OCI-LY7 (cell line): Measurements from ENCODE around the gene RAPGEF6. TPM values are rescaled to one million over a fixed set of nuclear protein-coding genes. Genes with fewer than 3 reads are reported as not detected.

Source experiments
- BruUV-seq: library from RNA; stranded (reverse); fragments of 400-500 nt; replicated peaks from 2 replicates; lab custom pipeline; 2021; lab: Mats Ljungman, UMichigan
- CTCF ChIA-PET: fragments of 300-600 bp; sonication (Branson Sonifier 250); formaldehyde crosslinking; loops from one replicate; lab custom pipeline; 2022; ENCODE audit warnings: antibody characterized with exemption; ENCODE audit not compliant: unreplicated experiment; lab: Charles Lee
- POLR2A ChIA-PET: fragments of 300-600 bp; sonication (Branson Sonifier 250); formaldehyde crosslinking; loops from one replicate; lab custom pipeline; 2022; ENCODE audit warnings: antibody characterized with exemption; lab: Charles Lee
- DNase-seq: peaks from one replicate; pipeline ENCODE4 v3.0.0-alpha.2; 2015; ENCODE audit warnings: low spot score
- H2AFZ ChIP-seq: fragments of 200-600 bp; sonication (generic), shearing (Covaris generic); 2 replicates; pipeline ENCODE4 v1.6.1; 2014; ENCODE audit warnings: mild to moderate bottlenecking, antibody characterized with exemption, low read length, moderate library complexity
- H3K27ac ChIP-seq: fragments of 200-600 bp; sonication (generic); 2 replicates; pipeline ENCODE4 v1.5.1; 2014; ENCODE audit warnings: mixed run types, low read depth, mild to moderate bottlenecking, moderate library complexity, low read length, inconsistent platforms; ENCODE audit not compliant: poor library complexity, severe bottlenecking
- H3K36me3 ChIP-seq: fragments of 200-600 bp; sonication (generic); 2 replicates; pipeline ENCODE4 v1.6.1; 2014; ENCODE audit warnings: mild to moderate bottlenecking, antibody characterized with exemption, low read length, moderate library complexity, mixed read lengths; ENCODE audit not compliant: insufficient read depth
- H3K4me1 ChIP-seq: fragments of 200-600 bp; sonication (generic); 2 replicates; pipeline ENCODE4 v1.5.1; 2014; ENCODE audit warnings: mild to moderate bottlenecking, low read length; ENCODE audit not compliant: insufficient read depth, poor library complexity, severe bottlenecking
- H3K4me2 ChIP-seq: fragments of 200-600 bp; sonication (generic); 2 replicates; pipeline ENCODE4 v1.6.1; 2014; ENCODE audit warnings: mild to moderate bottlenecking, low read length
- H3K4me3 ChIP-seq: fragments of 200-600 bp; sonication (generic); 2 replicates; pipeline ENCODE4 v1.5.1; 2014; ENCODE audit warnings: mild to moderate bottlenecking, low read depth, low read length; ENCODE audit not compliant: poor library complexity, severe bottlenecking
- H3K79me2 ChIP-seq: fragments of 200-600 bp; sonication (generic); 2 replicates; pipeline ENCODE4 v1.6.1; 2016; ENCODE audit warnings: low read depth, mild to moderate bottlenecking, low read length, moderate library complexity, mixed read lengths; ENCODE audit not compliant: insufficient read depth
- H3K9me2 ChIP-seq: fragments of 200-600 bp; sonication (generic); 2 replicates; pipeline ENCODE4 v1.6.1; 2016; ENCODE audit warnings: mild to moderate bottlenecking, low read length, mixed read lengths; ENCODE audit not compliant: insufficient read depth
- H3K9me3 ChIP-seq: fragments of 200-600 bp; sonication (generic); 2 replicates; pipeline ENCODE4 v1.6.1; 2014; ENCODE audit warnings: mild to moderate bottlenecking, mixed run types, low read length, mixed read lengths
- H4K20me1 ChIP-seq: fragments of 200-600 bp; sonication (generic); 2 replicates; pipeline ENCODE4 v1.6.1; 2014; ENCODE audit warnings: mild to moderate bottlenecking, antibody characterized with exemption, low read length, moderate library complexity, mixed read lengths; ENCODE audit not compliant: insufficient read depth
- CTCF ChIP-seq: fragments of 200-600 bp; sonication (generic); conservative IDR thresholded peaks from 2 replicates; pipeline ENCODE4 v1.5.1; 2014; ENCODE audit warnings: mild to moderate bottlenecking, antibody characterized with exemption, low read length, moderate library complexity, mixed read lengths
- EZH2phosphoT487 ChIP-seq: fragments of 200-600 bp; sonication (generic); IDR thresholded peaks from 2 replicates; pipeline ENCODE4 v1.6.1; 2018; ENCODE audit warnings: low read depth, borderline replicate concordance, mild to moderate bottlenecking, mixed run types, antibody characterized with exemption, low read length, moderate library complexity, mixed read lengths
- intact Hi-C: fragments of 100-400 bp; cut with micrococcal nuclease; formaldehyde crosslinking; loops from one replicate; pipeline ENCODE4 v1.10.0; 2022; ENCODE audit not compliant: unreplicated experiment
- total RNA-seq, 2 experiments: library from RNA; depleted of rRNA in 1 of 2; stranded (reverse); fragments of >200 nt in 1 of 2; shearing (Covaris generic) in 1 of 2; gene quantifications; 2 replicates each; pipeline ENCODE4 v1.2.3, GENCODE V29; 2014 to 2022

RAPGEF6 gene
- total RNA-seq, 2 experiments from 2014 or later: 39.6 to 50.8 TPM

DNA sequence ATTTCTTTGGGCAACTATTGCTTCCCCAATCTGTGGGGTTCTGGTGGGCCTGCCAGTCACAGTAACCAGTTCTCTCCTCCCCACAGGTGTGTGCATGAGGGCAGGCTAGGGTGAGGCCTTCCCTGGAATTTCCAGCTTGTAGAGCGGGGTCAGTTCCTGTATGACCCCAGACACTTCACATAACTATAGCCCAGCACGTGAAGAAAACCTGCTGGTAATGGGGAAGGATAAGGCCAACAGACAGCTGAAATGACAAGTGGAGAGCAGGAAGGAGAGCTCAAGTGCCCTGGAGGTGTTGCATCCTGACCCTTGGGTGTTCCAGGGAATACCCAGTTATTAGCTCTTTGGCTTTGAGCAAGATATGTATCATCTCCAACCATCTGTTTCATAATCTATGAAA is 229.0 kb downstream of the RAPGEF6 start:
- peaks cover 98% of the 10 kb centered on the region for H3K36me3 ChIP-seq
- no TSS peak for BruUV-seq
- H3K4me2 ChIP-seq: no peak overlapping the region
- H3K9me3 ChIP-seq: peaks cover 15% of the 10 kb centered on the region; the same call in 1 of the 2 replicates
- intact Hi-C loops: no loop called here
- H4K20me1 ChIP-seq: no peaks in the 10 kb centered on the region
- H3K9me2 ChIP-seq: no peaks in the 10 kb centered on the region
- no peak overlapping the region for H3K27ac ChIP-seq
- DNase-seq: no peak
- H3K79me2 ChIP-seq: no peaks in the 10 kb centered on the region
- H2AFZ ChIP-seq: no peak overlapping the region
- no peak overlapping the region for H3K4me3 ChIP-seq
- no peak for TF ChIP-seq EZH2phosphoT487
- TF ChIP-seq CTCF: no peak
- CTCF ChIA-PET: no interaction called here
- POLR2A ChIA-PET: interaction anchor here (0.5 to 0.8 kb wide), 2 partner anchors 140 to 226 kb away, joined by 3 to 9 read pairs; no protein-coding TSS in a partner anchor
- no peaks in the 10 kb centered on the region for H3K4me1 ChIP-seq

DNA sequence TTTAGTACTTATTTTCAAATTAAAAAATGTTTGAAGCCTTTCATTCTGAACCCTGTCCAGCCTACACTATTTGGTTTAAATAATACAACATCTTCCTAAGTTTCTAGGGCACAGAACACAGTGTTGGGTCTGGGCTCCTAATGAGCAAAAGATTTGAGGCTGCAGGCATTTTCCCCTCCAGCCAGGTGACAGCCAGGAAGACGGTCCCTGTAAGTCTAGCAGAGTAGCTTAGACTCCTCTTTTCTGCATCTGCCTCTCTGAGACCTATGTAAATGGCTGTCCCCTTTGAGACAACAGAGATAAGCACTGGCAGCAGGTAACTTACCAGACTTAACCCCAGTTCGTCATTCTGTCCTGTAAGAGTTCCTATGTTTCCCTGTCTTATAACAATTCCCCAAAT is 229.4 kb downstream of the RAPGEF6 start:
- POLR2A ChIA-PET: interaction anchor here (0.5 to 0.8 kb wide), 4 partner anchors 11 to 225 kb away, joined by 3 to 9 read pairs (median 4); no protein-coding TSS in a partner anchor
- intact Hi-C loops: no loop called here
- H3K27ac ChIP-seq: no peak overlapping the region

More for the DNA sequence above, 229.4 kb downstream of the RAPGEF6 start:
- Histone ChIP-seq H3K4me2 (no peak overlapping the region), H2AFZ (no peak overlapping the region), H3K79me2 (no peaks in the 10 kb centered on the region), H4K20me1 (no peaks in the 10 kb centered on the region), H3K9me2 (no peaks in the 10 kb centered on the region), H3K4me3 (no peak overlapping the region), H3K36me3 (peaks cover 98% of the 10 kb centered on the region), H3K4me1 (no peaks in the 10 kb centered on the region), H3K9me3 (peaks cover 15% of the 10 kb centered on the region; the same call in 1 of the 2 replicates)
- no TSS peak for BruUV-seq
- CTCF ChIA-PET: no interaction called here
- TF ChIP-seq CTCF (no peak), EZH2phosphoT487 (no peak)
- DNase-seq: no peak
